Osteoblast (primary cell): ENCODE data around the gene WSB1. TPM values are rescaled to one million over a fixed set of nuclear protein-coding genes. Genes with fewer than 3 reads are reported as not detected.

Source experiments
- DNase-seq: peaks from one replicate; pipeline ENCODE4 v3.0.0; 2011; ENCODE audit warnings: low spot score, mixed read lengths; ENCODE audit not compliant: insufficient read length; ENCODE audit errors: missing footprints
- H2AFZ ChIP-seq: 2 replicates; pipeline ENCODE4 v1.6.0; 2011; ENCODE audit warnings: mild to moderate bottlenecking, low read length
- H3K27ac ChIP-seq: 2 replicates; pipeline ENCODE4 v1.5.1; 2011; ENCODE audit warnings: mild to moderate bottlenecking, low read depth, low read length, moderate library complexity
- H3K27me3 ChIP-seq: 2 replicates; pipeline ENCODE4 v1.6.0; 2012; ENCODE audit warnings: mild to moderate bottlenecking, control low read depth, inconsistent platforms, low read length, moderate library complexity; ENCODE audit not compliant: insufficient read depth
- H3K36me3 ChIP-seq: 2 replicates; pipeline ENCODE4 v1.5.1; 2011; ENCODE audit warnings: mild to moderate bottlenecking, low read length, control low read depth, moderate library complexity; ENCODE audit not compliant: insufficient read depth
- H3K4me1 ChIP-seq: 2 replicates; pipeline ENCODE4 v1.5.1; 2011; ENCODE audit warnings: mild to moderate bottlenecking, low read length, control low read depth, moderate library complexity; ENCODE audit not compliant: insufficient read depth
- H3K4me2 ChIP-seq: 2 replicates; pipeline ENCODE4 v1.6.0; 2011; ENCODE audit warnings: mild to moderate bottlenecking, low read length; ENCODE audit not compliant: insufficient read depth
- H3K4me3 ChIP-seq: fragments of 200-600 bp; sonication (generic); 3 replicates; pipeline ENCODE4 v1.5.1; 2012; ENCODE audit warnings: mild to moderate bottlenecking, low read length, inconsistent platforms; ENCODE audit not compliant: insufficient read depth
- H3K79me2 ChIP-seq: 2 replicates; pipeline ENCODE4 v1.6.0; 2012; ENCODE audit warnings: mild to moderate bottlenecking, low read length, control low read depth, inconsistent platforms; ENCODE audit not compliant: insufficient read depth
- H3K9me3 ChIP-seq: 2 replicates; pipeline ENCODE4 v1.5.1; 2011; ENCODE audit warnings: low read depth, low read length, control low read depth
- H4K20me1 ChIP-seq: 2 replicates; pipeline ENCODE4 v1.6.0; 2012; ENCODE audit warnings: mild to moderate bottlenecking, low read length, control low read depth; ENCODE audit not compliant: insufficient read depth
- CTCF ChIP-seq: IDR thresholded peaks from 2 replicates; pipeline ENCODE4 v1.5.1; 2011; ENCODE audit warnings: mild to moderate bottlenecking, low read depth, low read length, moderate library complexity; ENCODE audit errors: extremely low read depth
- total RNA-seq: library from RNA; depleted of rRNA; stranded (reverse); fragments of >200 nt; gene quantifications from 2 replicates; pipeline ENCODE4 v1.2.3, GENCODE V29; 2012

Gene WSB1
- total RNA-seq, 1 donor, result 177 TPM

GRCh38 chr17:27329146-27329805 lies 35.4 kb downstream of the WSB1 start:
- Histone ChIP-seq H3K4me1 (peaks cover 3% of the 10 kb centered on the region), H2AFZ (no peak overlapping the region), H3K27ac (no peak overlapping the region), H3K36me3 (no peaks in the 10 kb centered on the region), H3K9me3 (no peaks in the 10 kb centered on the region), H3K27me3 (no peaks in the 10 kb centered on the region), H3K4me3 (no peak overlapping the region), H4K20me1 (no peaks in the 10 kb centered on the region), H3K79me2 (no peaks in the 10 kb centered on the region), H3K4me2 (no peak overlapping the region)
- no peak for TF ChIP-seq CTCF
- DNase-seq, result no peak

GRCh38 chr17:27332047-27332393 lies 38.1 kb downstream of the WSB1 start:
- no peak overlapping the region for H3K27ac ChIP-seq
- H2AFZ ChIP-seq, result no peak overlapping the region

GRCh38 chr17:27332485-27333409 lies 38.8 kb downstream of the WSB1 start:
- Histone ChIP-seq H4K20me1 (no peaks in the 10 kb centered on the region), H2AFZ (peak overlapping the region; percentile 88), H3K36me3 (no peaks in the 10 kb centered on the region), H3K79me2 (no peaks in the 10 kb centered on the region), H3K27me3 (no peaks in the 10 kb centered on the region), H3K4me1 (peaks cover 3% of the 10 kb centered on the region), H3K9me3 (no peaks in the 10 kb centered on the region), H3K27ac (peak overlapping the region; percentile 70), H3K4me2 (peak overlapping the region; percentile 78), H3K4me3 (peak overlapping the region; percentile 73)
- TF ChIP-seq CTCF, result peak; percentile 77
- peak; percentile 97 for DNase-seq

More at GRCh38 chr17:27332047-27332393, 38.1 kb downstream of the WSB1 start:
- Histone ChIP-seq H3K9me3 (no peaks in the 10 kb centered on the region), H3K27me3 (no peaks in the 10 kb centered on the region), H3K4me3 (no peak overlapping the region), H3K4me1 (peaks cover 3% of the 10 kb centered on the region), H3K36me3 (no peaks in the 10 kb centered on the region), H4K20me1 (no peaks in the 10 kb centered on the region), H3K79me2 (no peaks in the 10 kb centered on the region), H3K4me2 (no peak overlapping the region)
- no peak for DNase-seq
- TF ChIP-seq CTCF, result no peak

GRCh38 chr17:27333410-27333980 lies 39.6 kb downstream of the WSB1 start:
- peak overlapping the region; percentile 78 for H3K4me2 ChIP-seq
- no peaks in the 10 kb centered on the region for H3K79me2 ChIP-seq
- peak overlapping the region; percentile 88 for H2AFZ ChIP-seq
- H3K27me3 ChIP-seq, result no peaks in the 10 kb centered on the region
- peak overlapping the region; percentile 73 for H3K4me3 ChIP-seq
- H3K9me3 ChIP-seq, result no peaks in the 10 kb centered on the region
- TF ChIP-seq CTCF, result no peak
- H3K36me3 ChIP-seq, result no peaks in the 10 kb centered on the region
- peak overlapping the region; percentile 70 for H3K27ac ChIP-seq
- peaks cover 3% of the 10 kb centered on the region for H3K4me1 ChIP-seq
- no peaks in the 10 kb centered on the region for H4K20me1 ChIP-seq
- DNase-seq, result no peak
